IMR-90 (cell line): ENCODE data around the gene ITPK1. TPM values are rescaled to one million over a fixed set of nuclear protein-coding genes. Genes with fewer than 3 reads are reported as not detected.
A peak's percentile ranks its signal among the peaks of the same experiment; 100 is the strongest.

Source experiments
- ATAC-seq: fragments of 200-7000 bp; cut with Tn5 transposase; 2 replicates; pipeline ENCODE4 v1.9.1; 2020; ENCODE audit warnings: low read depth, mild to moderate bottlenecking, moderate library complexity
- BruUV-seq: library from RNA; stranded (reverse); fragments of 400-500 nt; replicated peaks from 2 replicates; lab custom pipeline; 2021; lab: Mats Ljungman, UMichigan
- CTCF ChIA-PET: fragments of 300-600 bp; formaldehyde crosslinking; extraction: SDS; loops from one replicate; lab custom pipeline; 2021; ENCODE audit warnings: antibody characterized with exemption; lab: Yijun Ruan, JAX
- POLR2A ChIA-PET: fragments of 300-600 bp; sonication (Branson Sonifier 250); formaldehyde crosslinking; loops from one replicate; lab custom pipeline; 2022; ENCODE audit warnings: antibody characterized with exemption; ENCODE audit not compliant: unreplicated experiment; lab: Charles Lee
- DNase-seq: peaks from one replicate; pipeline ENCODE4 v3.0.0; 2013
- H2AFZ ChIP-seq: replicated peaks from 2 replicates; pipeline ENCODE3; 2013; ENCODE audit warnings: low read length, mild to moderate bottlenecking; ENCODE audit not compliant: poor library complexity
- H2AK5ac ChIP-seq: 2 replicates; pipeline ENCODE4 v1.6.1; 2013; ENCODE audit warnings: low read depth, low read length, inconsistent platforms
- H2AK9ac ChIP-seq: replicated peaks from 2 replicates; pipeline ENCODE3; 2013; ENCODE audit warnings: mild to moderate bottlenecking, low read depth, low read length, moderate library complexity; ENCODE audit not compliant: poor library complexity
- H2BK120ac ChIP-seq: 2 replicates; pipeline ENCODE4 v1.6.1; 2013; ENCODE audit warnings: low read depth, low read length, inconsistent platforms
- H2BK15ac ChIP-seq: 3 replicates; pipeline ENCODE4 v1.6.1; 2013; ENCODE audit warnings: low read depth, low read length, inconsistent platforms
- H2BK20ac ChIP-seq: 2 replicates; pipeline ENCODE4 v1.6.1; 2013; ENCODE audit warnings: low read depth, mild to moderate bottlenecking, inconsistent platforms, low read length, moderate library complexity
- H2BK5ac ChIP-seq: 2 replicates; pipeline ENCODE4 v1.6.1; 2013; ENCODE audit warnings: mild to moderate bottlenecking, low read depth, low read length, inconsistent platforms; ENCODE audit not compliant: poor library complexity, severe bottlenecking
- H3K14ac ChIP-seq: replicated peaks from 2 replicates; pipeline ENCODE4 v1.6.1; 2013; ENCODE audit warnings: low read depth, low read length, inconsistent platforms
- H3K18ac ChIP-seq: 2 replicates; pipeline ENCODE4 v1.6.1; 2013; ENCODE audit warnings: low read depth, low read length, control low read depth
- H3K23ac ChIP-seq: 2 replicates; pipeline ENCODE4 v1.6.1; 2013; ENCODE audit warnings: low read depth, low read length, inconsistent platforms
- H3K27ac ChIP-seq: 2 replicates; pipeline ENCODE4 v1.5.1; 2013; ENCODE audit warnings: mild to moderate bottlenecking, control low read depth, low read length; ENCODE audit not compliant: insufficient read depth
- H3K27me3 ChIP-seq: 2 replicates; pipeline ENCODE4 v1.6.1; 2013; ENCODE audit warnings: low read length; ENCODE audit not compliant: control insufficient read depth, insufficient read depth
- H3K36me3 ChIP-seq: 2 replicates; pipeline ENCODE4 v1.6.1; 2013; ENCODE audit warnings: low read length, mixed read lengths; ENCODE audit not compliant: control insufficient read depth, insufficient read depth
- H3K4ac ChIP-seq: 2 replicates; pipeline ENCODE4 v1.6.1; 2013; ENCODE audit warnings: low read depth, low read length, inconsistent platforms
- H3K4me1 ChIP-seq: 2 replicates; pipeline ENCODE4 v1.6.1; 2013; ENCODE audit warnings: low read length, mixed read lengths; ENCODE audit not compliant: control insufficient read depth, insufficient read depth
- H3K4me2 ChIP-seq: 2 replicates; pipeline ENCODE4 v1.6.1; 2013; ENCODE audit warnings: low read depth, mild to moderate bottlenecking, control low read depth, low read length, moderate library complexity
- H3K4me3 ChIP-seq: 2 replicates; pipeline ENCODE4 v1.5.1; 2013; ENCODE audit warnings: low read depth, mild to moderate bottlenecking, control low read depth, low read length, moderate library complexity; ENCODE audit not compliant: insufficient read depth
- H3K56ac ChIP-seq: 2 replicates; pipeline ENCODE4 v1.6.1; 2013; ENCODE audit warnings: low read length, inconsistent platforms; ENCODE audit not compliant: insufficient read depth; ENCODE audit errors: extremely low read depth
- H3K79me1 ChIP-seq, 2 experiments: 2 replicates each; pipeline ENCODE4 v1.6.1; 2013; ENCODE audit warnings: low read length in 2 of 2, inconsistent platforms in 1 of 2, low read depth in 1 of 2
- H3K9ac ChIP-seq: 2 replicates; pipeline ENCODE4 v1.6.1; 2013; ENCODE audit warnings: low read depth, low read length, control low read depth
- H3K9me1 ChIP-seq: 2 replicates; pipeline ENCODE4 v1.6.1; 2013; ENCODE audit warnings: low read length, inconsistent platforms; ENCODE audit not compliant: insufficient read depth
- H3K9me3 ChIP-seq: 2 replicates; pipeline ENCODE4 v1.6.1; 2013; ENCODE audit warnings: low read length; ENCODE audit not compliant: control insufficient read depth, insufficient read depth
- H4K20me1 ChIP-seq: 2 replicates; pipeline ENCODE4 v1.6.1; 2013; ENCODE audit warnings: low read length, inconsistent platforms; ENCODE audit not compliant: insufficient read depth
- H4K5ac ChIP-seq: 2 replicates; pipeline ENCODE4 v1.6.1; 2013; ENCODE audit warnings: mild to moderate bottlenecking, low read depth, low read length, control low read depth
- H4K8ac ChIP-seq, 2 experiments: 2 replicates each; pipeline ENCODE4 v1.6.1; 2013; ENCODE audit warnings: low read depth in 2 of 2, low read length in 2 of 2, control low read depth in 1 of 2, inconsistent platforms in 1 of 2
- H4K91ac ChIP-seq: 2 replicates; pipeline ENCODE4 v1.6.1; 2013; ENCODE audit warnings: low read depth, low read length, inconsistent platforms; ENCODE audit not compliant: insufficient read depth
- CHD1 ChIP-seq: IDR thresholded peaks from 2 replicates; pipeline ENCODE4 v1.6.1; 2012; ENCODE audit warnings: low read depth, low read length, improper control_type of control experiment
- MXI1 ChIP-seq: IDR thresholded peaks from 2 replicates; pipeline ENCODE4 v1.6.1; 2012; ENCODE audit warnings: low read depth, mild to moderate bottlenecking, low read length, moderate library complexity, borderline replicate concordance
- RCOR1 ChIP-seq: IDR thresholded peaks from 2 replicates; pipeline ENCODE4 v1.6.1; 2012; ENCODE audit warnings: mild to moderate bottlenecking, low read length, improper control_type of control experiment; ENCODE audit not compliant: insufficient replicate concordance
- RFX5 ChIP-seq: IDR thresholded peaks from 2 replicates; pipeline ENCODE4 v1.8.0; 2012; ENCODE audit warnings: low read depth, mild to moderate bottlenecking, low read length, moderate library complexity
- WGBS, 2 experiments: methylation state at CpG; one replicate each; pipeline versions ENCODE4 v1.1.5 to v1.1.7; 2013; ENCODE audit warnings: missing lambda C conversion rate in 2 of 2; ENCODE audit not compliant: insufficient read length in 1 of 2; ENCODE audit errors: extremely low coverage in 2 of 2; 5-methylcytosine and 5-hydroxymethylcytosine counted together
- dilution Hi-C: fragments of 300-500 bp; cut with HindIII; formaldehyde crosslinking; loops from one replicate; pipeline ENCODE4 v1.14.3; 2018; ENCODE audit warnings: low sequenced_read_pairs; ENCODE audit not compliant: unreplicated experiment
- in situ Hi-C: fragments of 300-500 bp; cut with MboI; formaldehyde crosslinking; loops from 3 replicates; pipeline ENCODE4 v1.14.3; 2019; ENCODE audit warnings: low sequenced_read_pairs, inconsistent platforms, mixed read lengths
- intact Hi-C: fragments of 100-400 bp; cut with micrococcal nuclease; formaldehyde crosslinking; loops from 2 replicates; pipeline ENCODE4 v1.10.0; 2022
- polyA plus RNA-seq, 3 experiments: library from polyadenylated mRNA; depleted of rRNA; stranded (reverse); fragments of >200 nt; gene quantifications; 2 replicates each; pipeline ENCODE4 v1.2.3, GENCODE V29; 2012; ENCODE audit warnings: low replicate concordance in 1 of 3
- total RNA-seq: library from RNA; depleted of rRNA; stranded (reverse); fragments of >200 nt; gene quantifications from 2 replicates; pipeline ENCODE4 v1.2.3, GENCODE V29; 2012

ITPK1 gene
- total and polyA plus RNA-seq, 2 of the 4 experiments (the other 2 are of a cell fraction): 21.7 to 26.9 TPM

- Histone ChIP-seq H3K9me1 (no peaks in the 10 kb centered on the region), H3K79me1 (no peaks in the 10 kb centered on the region; a peak in 1 of 4 replicates), H2AFZ (no peak overlapping the region), H2BK20ac (no peak overlapping the region), H3K9me3 (no peaks in the 10 kb centered on the region), H3K4me1 (peaks cover 5% of the 10 kb centered on the region; the same call in 1 of the 2 replicates), H3K36me3 (no peaks in the 10 kb centered on the region; the same call in 1 of the 2 replicates), H2AK5ac (no peak overlapping the region), H4K5ac (no peak overlapping the region), H2BK15ac (no peak overlapping the region), H3K4me2 (no peak overlapping the region), H3K4me3 (no peak overlapping the region), H3K4ac (no peak overlapping the region), H2AK9ac (no peak overlapping the region), H2BK5ac (no peak overlapping the region), H4K20me1 (no peaks in the 10 kb centered on the region; the same call in 1 of the 2 replicates), H4K8ac (no peak overlapping the region), H3K9ac (no peak overlapping the region), H4K91ac (no peak overlapping the region), H3K18ac (no peak overlapping the region), H3K23ac (no peak overlapping the region), H3K56ac (no peak overlapping the region), H3K27ac (no peak overlapping the region), H3K27me3 (no peaks in the 10 kb centered on the region), H2BK120ac (no peak overlapping the region), H3K14ac (no peak overlapping the region; the same call in 1 of the 2 replicates)
- DNase-seq: peak; percentile 25
- peak; percentile 53 for ATAC-seq
- no TSS peak for BruUV-seq
- intact Hi-C loops (no loop called here), in situ Hi-C loops (no loop called here), dilution Hi-C loops (no loop called here)
- WGBS, 2 experiments: 84% methylated on average over 6 of the region's 9 CpGs; no CpG with 5 or more reads in 1 of the 2 experiments
- CTCF ChIA-PET: no interaction called here
- POLR2A ChIA-PET: no interaction called here
- no peak for TF ChIP-seq CHD1
- no peak for TF ChIP-seq RCOR1
- no peak for TF ChIP-seq RFX5
- TF ChIP-seq MXI1: no peak
Measured at GRCh38 chr14:93078870-93079269, 36.9 kb downstream of the ITPK1 start.
